Liver (tissue), 9 donors: ENCODE measurements around the gene TIE1. TPM values are rescaled to one million over a fixed set of nuclear protein-coding genes. Genes with fewer than 3 reads are reported as not detected.

Source experiments
- DNase-seq: peaks from one replicate; pipeline ENCODE4 v3.0.0-alpha.2; 2017; ENCODE audit warnings: low spot score
- H3K27ac ChIP-seq, 2 donors: one replicate each; pipeline ENCODE4 v1.7.0; 2013; ENCODE audit warnings: inconsistent platforms in 2 of 2, low read length in 2 of 2, control low read depth in 1 of 2, low read depth in 1 of 2, mild to moderate bottlenecking in 1 of 2
- H3K27me3 ChIP-seq, 4 donors: one replicate each; pipeline versions ENCODE4 v1.6.1 to v1.7.0; 2013; ENCODE audit warnings: low read length in 3 of 4, inconsistent platforms in 1 of 4, mild to moderate bottlenecking in 1 of 4, moderate library complexity in 1 of 4; ENCODE audit not compliant: control insufficient read depth in 4 of 4, insufficient read depth in 4 of 4
- H3K36me3 ChIP-seq, 4 donors: one replicate each; pipeline versions ENCODE4 v1.6.1 to v1.7.0; 2013; ENCODE audit warnings: low read length in 3 of 4, mild to moderate bottlenecking in 3 of 4, low read depth in 1 of 4, moderate library complexity in 1 of 4; ENCODE audit not compliant: control insufficient read depth in 4 of 4, insufficient read depth in 3 of 4
- H3K4me1 ChIP-seq, 4 donors: one replicate each; pipeline versions ENCODE4 v1.6.1 to v1.7.0; 2013; ENCODE audit warnings: low read length in 3 of 4, mild to moderate bottlenecking in 3 of 4, moderate library complexity in 1 of 4; ENCODE audit not compliant: control insufficient read depth in 4 of 4, insufficient read depth in 4 of 4
- H3K4me3 ChIP-seq, 3 donors: one replicate each; pipeline versions ENCODE4 v1.6.1 to v1.7.0; 2013; ENCODE audit warnings: low read length in 3 of 3, control low read depth in 1 of 3, low read depth in 1 of 3, mild to moderate bottlenecking in 1 of 3
- H3K9ac ChIP-seq, 2 donors: one replicate each; pipeline ENCODE4 v1.7.0; 2013; ENCODE audit warnings: low read length in 2 of 2, mild to moderate bottlenecking in 2 of 2, moderate library complexity in 2 of 2, control low read depth in 1 of 2, low read depth in 1 of 2
- H3K9me3 ChIP-seq, 4 donors: one replicate each; pipeline versions ENCODE4 v1.6.1 to v1.7.0; 2013; ENCODE audit warnings: low read length in 3 of 4; ENCODE audit not compliant: control insufficient read depth in 4 of 4
- EGR1 ChIP-seq, 2 donors: IDR thresholded peaks; 2 replicates each; pipeline ENCODE4 v1.6.1; 2016 to 2018; ENCODE audit warnings: antibody characterized with exemption in 2 of 2, low read depth in 2 of 2
- FOXA1 ChIP-seq: IDR thresholded peaks from 2 replicates; pipeline ENCODE4 v1.6.1; 2016; ENCODE audit warnings: antibody characterized with exemption
- FOXA2 ChIP-seq: IDR thresholded peaks from 2 replicates; pipeline ENCODE4 v1.6.1; 2016; ENCODE audit warnings: antibody characterized with exemption
- GABPA ChIP-seq, 2 donors: IDR thresholded peaks in 1 of 2; conservative IDR thresholded peaks in 1 of 2; 2 replicates each; pipeline ENCODE4 v1.6.1; 2016; ENCODE audit warnings: antibody characterized with exemption in 2 of 2, mild to moderate bottlenecking in 1 of 2, moderate library complexity in 1 of 2
- HNF4A ChIP-seq, 2 donors: conservative IDR thresholded peaks; 2 replicates each; pipeline ENCODE4 v1.6.1; 2016; ENCODE audit warnings: antibody characterized with exemption in 2 of 2, mild to moderate bottlenecking in 2 of 2
- JUND ChIP-seq, 2 donors: IDR thresholded peaks; 2 replicates each; pipeline ENCODE4 v1.6.1; 2016; ENCODE audit warnings: antibody characterized with exemption in 2 of 2
- NR2F2 ChIP-seq: IDR thresholded peaks from 2 replicates; pipeline ENCODE4 v1.6.1; 2016; ENCODE audit warnings: antibody characterized with exemption
- RAD21 ChIP-seq, 2 donors: IDR thresholded peaks; 2 replicates each; pipeline ENCODE4 v1.6.1; 2016; ENCODE audit warnings: antibody characterized with exemption in 2 of 2, mild to moderate bottlenecking in 2 of 2
- RXRA ChIP-seq, 2 donors: IDR thresholded peaks; 2 replicates each; pipeline ENCODE4 v1.6.1; 2017 to 2018; ENCODE audit warnings: antibody characterized with exemption in 2 of 2, mild to moderate bottlenecking in 1 of 2
- SP1 ChIP-seq: IDR thresholded peaks from 2 replicates; pipeline ENCODE4 v1.6.1; 2018; ENCODE audit warnings: antibody characterized with exemption, mild to moderate bottlenecking
- TAF1 ChIP-seq: conservative IDR thresholded peaks from 2 replicates; pipeline ENCODE4 v1.6.1; 2016; ENCODE audit warnings: antibody characterized with exemption, mild to moderate bottlenecking
- YY1 ChIP-seq: IDR thresholded peaks from 2 replicates; pipeline ENCODE4 v1.6.1; 2016; ENCODE audit warnings: antibody characterized with exemption, mild to moderate bottlenecking
- WGBS: extraction: QIAGEN DNeasy Blood & Tissue Kit; methylation state at CpG from one replicate; pipeline ENCODE4 v1.1.7; 2013; 5-methylcytosine and 5-hydroxymethylcytosine counted together
- polyA plus RNA-seq, 2 donors: library from polyadenylated mRNA; stranded (reverse) in 1 of 2; unstranded in 1 of 2; fragments of 200-250 nt in 1 of 2; fragments of >200 nt in 1 of 2; fragmentation: Nextera tagmentation in 1 of 2; extraction: Ambion mirVana in 1 of 2; gene quantifications; one replicate each; pipeline versions ENCODE4 v1.2.1 to v1.2.3, GENCODE V29; 2013 to 2015
- total RNA-seq, 2 donors: library from RNA; depleted of rRNA; stranded (reverse); fragments of >200 nt; gene quantifications; one replicate each; pipeline ENCODE4 v1.2.3, GENCODE V29; 2014
- TF ChIP-seq, protein P1 (sequence below): IDR thresholded peaks from 2 replicates; pipeline ENCODE4 v1.6.1; 2016; ENCODE audit warnings: antibody characterized with exemption
- TF ChIP-seq, protein P2 (sequence below): IDR thresholded peaks from 2 replicates; pipeline ENCODE4 v1.6.1; 2016; ENCODE audit warnings: antibody characterized with exemption
- TF ChIP-seq, protein P3 (sequence below): fragments of 150-350 bp; IDR thresholded peaks from 2 replicates; pipeline ENCODE4 v1.5.1; 2017; ENCODE audit warnings: improper control_type of control experiment, low read depth, low read length; ENCODE audit not compliant: missing input control
- TF ChIP-seq, protein P4 (sequence below): IDR thresholded peaks from 2 replicates; pipeline ENCODE4 v1.6.1; 2016; ENCODE audit warnings: antibody characterized with exemption, mild to moderate bottlenecking
- TF ChIP-seq, protein P5 (sequence below): IDR thresholded peaks from 2 replicates; pipeline ENCODE4 v1.6.1; 2016; ENCODE audit warnings: antibody characterized with exemption
- donor health status: healthy.
- donor health status: healthy.
- donor health status: healthy.
- donor health status: healthy.
- donor health status: healthy.

Gene TIE1
- total and polyA plus RNA-seq, 4 donors = 3.6 to 17.6 (median 8.9) TPM

DNA sequence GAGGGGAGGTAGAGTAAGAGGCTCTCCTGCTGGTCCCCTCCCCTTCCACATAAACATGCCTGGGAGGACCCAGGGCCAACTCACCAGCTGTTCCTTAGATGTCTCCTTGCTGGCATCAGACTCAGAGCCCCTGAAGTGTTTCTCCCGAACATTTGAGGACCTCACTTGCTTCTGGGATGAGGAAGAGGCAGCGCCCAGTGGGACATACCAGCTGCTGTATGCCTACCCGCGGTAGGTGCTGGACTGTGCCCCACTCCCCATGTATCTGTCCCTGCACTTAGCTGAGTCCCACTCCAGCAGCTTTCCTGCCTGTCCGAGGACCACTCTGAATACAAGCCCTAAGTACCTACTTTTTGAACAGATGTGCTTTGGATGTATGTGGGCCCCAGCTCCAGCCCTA is 37.2 kb downstream of the TIE1 start:
- H3K4me3 ChIP-seq = no peak overlapping the region
- no peaks in the 10 kb centered on the region for H3K36me3 ChIP-seq
- no peak for DNase-seq
- H3K9ac ChIP-seq = no peak overlapping the region
- H3K4me1 ChIP-seq = no peaks in the 10 kb centered on the region
- H3K27me3 ChIP-seq = no peaks in the 10 kb centered on the region
- no peak for TF ChIP-seq YY1
- TF ChIP-seq EGR1 (IDR thresholded peaks at IDR 0.05; ENCODE audit: low read depth in 2 of 2) = no peak
- no peak for TF ChIP-seq FOXA2
- TF ChIP-seq JUND (IDR thresholded peaks at IDR 0.05) = no peak
- no peak for TF ChIP-seq RAD21 (IDR thresholded peaks at IDR 0.05)
- TF ChIP-seq, protein P1, sequence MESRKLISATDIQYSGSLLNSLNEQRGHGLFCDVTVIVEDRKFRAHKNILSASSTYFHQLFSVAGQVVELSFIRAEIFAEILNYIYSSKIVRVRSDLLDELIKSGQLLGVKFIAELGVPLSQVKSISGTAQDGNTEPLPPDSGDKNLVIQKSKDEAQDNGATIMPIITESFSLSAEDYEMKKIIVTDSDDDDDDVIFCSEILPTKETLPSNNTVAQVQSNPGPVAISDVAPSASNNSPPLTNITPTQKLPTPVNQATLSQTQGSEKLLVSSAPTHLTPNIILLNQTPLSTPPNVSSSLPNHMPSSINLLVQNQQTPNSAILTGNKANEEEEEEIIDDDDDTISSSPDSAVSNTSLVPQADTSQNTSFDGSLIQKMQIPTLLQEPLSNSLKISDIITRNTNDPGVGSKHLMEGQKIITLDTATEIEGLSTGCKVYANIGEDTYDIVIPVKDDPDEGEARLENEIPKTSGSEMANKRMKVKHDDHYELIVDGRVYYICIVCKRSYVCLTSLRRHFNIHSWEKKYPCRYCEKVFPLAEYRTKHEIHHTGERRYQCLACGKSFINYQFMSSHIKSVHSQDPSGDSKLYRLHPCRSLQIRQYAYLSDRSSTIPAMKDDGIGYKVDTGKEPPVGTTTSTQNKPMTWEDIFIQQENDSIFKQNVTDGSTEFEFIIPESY = no peak
- TF ChIP-seq RXRA (IDR thresholded peaks at IDR 0.05) = no peak
- TF ChIP-seq, protein P2, sequence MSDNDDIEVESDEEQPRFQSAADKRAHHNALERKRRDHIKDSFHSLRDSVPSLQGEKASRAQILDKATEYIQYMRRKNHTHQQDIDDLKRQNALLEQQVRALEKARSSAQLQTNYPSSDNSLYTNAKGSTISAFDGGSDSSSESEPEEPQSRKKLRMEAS = no peak
- TF ChIP-seq, protein P3, sequence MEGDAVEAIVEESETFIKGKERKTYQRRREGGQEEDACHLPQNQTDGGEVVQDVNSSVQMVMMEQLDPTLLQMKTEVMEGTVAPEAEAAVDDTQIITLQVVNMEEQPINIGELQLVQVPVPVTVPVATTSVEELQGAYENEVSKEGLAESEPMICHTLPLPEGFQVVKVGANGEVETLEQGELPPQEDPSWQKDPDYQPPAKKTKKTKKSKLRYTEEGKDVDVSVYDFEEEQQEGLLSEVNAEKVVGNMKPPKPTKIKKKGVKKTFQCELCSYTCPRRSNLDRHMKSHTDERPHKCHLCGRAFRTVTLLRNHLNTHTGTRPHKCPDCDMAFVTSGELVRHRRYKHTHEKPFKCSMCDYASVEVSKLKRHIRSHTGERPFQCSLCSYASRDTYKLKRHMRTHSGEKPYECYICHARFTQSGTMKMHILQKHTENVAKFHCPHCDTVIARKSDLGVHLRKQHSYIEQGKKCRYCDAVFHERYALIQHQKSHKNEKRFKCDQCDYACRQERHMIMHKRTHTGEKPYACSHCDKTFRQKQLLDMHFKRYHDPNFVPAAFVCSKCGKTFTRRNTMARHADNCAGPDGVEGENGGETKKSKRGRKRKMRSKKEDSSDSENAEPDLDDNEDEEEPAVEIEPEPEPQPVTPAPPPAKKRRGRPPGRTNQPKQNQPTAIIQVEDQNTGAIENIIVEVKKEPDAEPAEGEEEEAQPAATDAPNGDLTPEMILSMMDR = no peak
- TF ChIP-seq, protein P4, sequence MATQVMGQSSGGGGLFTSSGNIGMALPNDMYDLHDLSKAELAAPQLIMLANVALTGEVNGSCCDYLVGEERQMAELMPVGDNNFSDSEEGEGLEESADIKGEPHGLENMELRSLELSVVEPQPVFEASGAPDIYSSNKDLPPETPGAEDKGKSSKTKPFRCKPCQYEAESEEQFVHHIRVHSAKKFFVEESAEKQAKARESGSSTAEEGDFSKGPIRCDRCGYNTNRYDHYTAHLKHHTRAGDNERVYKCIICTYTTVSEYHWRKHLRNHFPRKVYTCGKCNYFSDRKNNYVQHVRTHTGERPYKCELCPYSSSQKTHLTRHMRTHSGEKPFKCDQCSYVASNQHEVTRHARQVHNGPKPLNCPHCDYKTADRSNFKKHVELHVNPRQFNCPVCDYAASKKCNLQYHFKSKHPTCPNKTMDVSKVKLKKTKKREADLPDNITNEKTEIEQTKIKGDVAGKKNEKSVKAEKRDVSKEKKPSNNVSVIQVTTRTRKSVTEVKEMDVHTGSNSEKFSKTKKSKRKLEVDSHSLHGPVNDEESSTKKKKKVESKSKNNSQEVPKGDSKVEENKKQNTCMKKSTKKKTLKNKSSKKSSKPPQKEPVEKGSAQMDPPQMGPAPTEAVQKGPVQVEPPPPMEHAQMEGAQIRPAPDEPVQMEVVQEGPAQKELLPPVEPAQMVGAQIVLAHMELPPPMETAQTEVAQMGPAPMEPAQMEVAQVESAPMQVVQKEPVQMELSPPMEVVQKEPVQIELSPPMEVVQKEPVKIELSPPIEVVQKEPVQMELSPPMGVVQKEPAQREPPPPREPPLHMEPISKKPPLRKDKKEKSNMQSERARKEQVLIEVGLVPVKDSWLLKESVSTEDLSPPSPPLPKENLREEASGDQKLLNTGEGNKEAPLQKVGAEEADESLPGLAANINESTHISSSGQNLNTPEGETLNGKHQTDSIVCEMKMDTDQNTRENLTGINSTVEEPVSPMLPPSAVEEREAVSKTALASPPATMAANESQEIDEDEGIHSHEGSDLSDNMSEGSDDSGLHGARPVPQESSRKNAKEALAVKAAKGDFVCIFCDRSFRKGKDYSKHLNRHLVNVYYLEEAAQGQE = no peak
- no peak for TF ChIP-seq GABPA (IDR thresholded peaks at IDR 0.05 in 1 of 2, conservative IDR thresholded peaks at IDR 0.05 in 1 of 2)
- no peak for TF ChIP-seq TAF1
- no peak for TF ChIP-seq HNF4A (conservative IDR thresholded peaks at IDR 0.05)
- TF ChIP-seq NR2F2 = no peak
- no peaks in the 10 kb centered on the region for H3K9me3 ChIP-seq
- H3K27ac ChIP-seq = no peak overlapping the region
- 82% methylated on average over 5 of the region's 5 CpGs for WGBS

GRCh38 chr1:43339584-43340232 is 38.9 kb downstream of the TIE1 start:
- H3K9ac ChIP-seq = no peak overlapping the region
- H3K4me3 ChIP-seq = no peak overlapping the region
- no peaks in the 10 kb centered on the region for H3K9me3 ChIP-seq
- H3K36me3 ChIP-seq = no peaks in the 10 kb centered on the region
- peaks cover 0 to 9% (median 5%) of the 10 kb centered on the region in 4 donors for H3K4me1 ChIP-seq
- 95% methylated on average over 6 of the region's 6 CpGs for WGBS
- DNase-seq = no peak
- H3K27me3 ChIP-seq = no peaks in the 10 kb centered on the region
- H3K27ac ChIP-seq = no peak overlapping the region
- TF ChIP-seq FOXA2 (no peak), RAD21 (IDR thresholded peaks at IDR 0.05) (no peak), RXRA (IDR thresholded peaks at IDR 0.05) (no peak), GABPA (IDR thresholded peaks at IDR 0.05 in 1 of 2, conservative IDR thresholded peaks at IDR 0.05 in 1 of 2) (no peak), FOXA1 (no peak), SP1 (no peak), HNF4A (conservative IDR thresholded peaks at IDR 0.05) (no peak), TAF1 (no peak), NR2F2 (no peak), JUND (IDR thresholded peaks at IDR 0.05) (no peak)
- TF ChIP-seq, protein P2 = no peak
- TF ChIP-seq, protein P3 = no peak
- TF ChIP-seq, protein P1 = no peak
- TF ChIP-seq, protein P5, sequence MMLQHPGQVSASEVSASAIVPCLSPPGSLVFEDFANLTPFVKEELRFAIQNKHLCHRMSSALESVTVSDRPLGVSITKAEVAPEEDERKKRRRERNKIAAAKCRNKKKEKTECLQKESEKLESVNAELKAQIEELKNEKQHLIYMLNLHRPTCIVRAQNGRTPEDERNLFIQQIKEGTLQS = no peak
